Effector memory CD8-positive, alpha-beta T cell (primary cell): ENCODE measurements around the gene SRPK2.
"Not testable (repeated sequence)": the region's sequence is repeated elsewhere in the genome, so short reads cannot be mapped to it uniquely, and the experiment has no call there.

Experiments
- ATAC-seq: fragments of 150-1000 bp; cut with Tn5 transposase; replicated peaks from 2 replicates; pipeline ENCODE4 v1.10.0; 2021; ENCODE audit warnings: mild to moderate bottlenecking, moderate library complexity
- DNase-seq, 3 experiments: peaks; one replicate each; pipeline ENCODE4 v3.0.0; 2021
- H3K27ac Mint-ChIP-seq, 2 donors: one replicate each; pipeline ENCODE4 v1.8.0; 2022; ENCODE audit warnings: mild to moderate bottlenecking in 2 of 2, mixed read lengths in 2 of 2, moderate library complexity in 2 of 2
- H3K27me3 Mint-ChIP-seq, 2 donors: one replicate each; pipeline ENCODE4 v1.8.0; 2022; ENCODE audit warnings: mixed read lengths in 2 of 2
- H3K36me3 Mint-ChIP-seq: one replicate; pipeline ENCODE4 v1.8.0; 2022; ENCODE audit warnings: mild to moderate bottlenecking, moderate library complexity, mixed read lengths; ENCODE audit not compliant: insufficient read depth
- H3K4me1 Mint-ChIP-seq, 2 donors: one replicate each; pipeline ENCODE4 v1.8.0; 2022; ENCODE audit warnings: low read depth in 2 of 2, mixed read lengths in 2 of 2
- H3K4me3 Mint-ChIP-seq, 2 donors: one replicate each; pipeline ENCODE4 v1.8.0; 2022; ENCODE audit warnings: mild to moderate bottlenecking in 2 of 2, mixed read lengths in 2 of 2, moderate library complexity in 2 of 2
- H3K9me3 Mint-ChIP-seq, 2 donors: one replicate each; pipeline ENCODE4 v1.8.0; 2022; ENCODE audit warnings: mixed read lengths in 2 of 2

Gene SRPK2

DNA sequence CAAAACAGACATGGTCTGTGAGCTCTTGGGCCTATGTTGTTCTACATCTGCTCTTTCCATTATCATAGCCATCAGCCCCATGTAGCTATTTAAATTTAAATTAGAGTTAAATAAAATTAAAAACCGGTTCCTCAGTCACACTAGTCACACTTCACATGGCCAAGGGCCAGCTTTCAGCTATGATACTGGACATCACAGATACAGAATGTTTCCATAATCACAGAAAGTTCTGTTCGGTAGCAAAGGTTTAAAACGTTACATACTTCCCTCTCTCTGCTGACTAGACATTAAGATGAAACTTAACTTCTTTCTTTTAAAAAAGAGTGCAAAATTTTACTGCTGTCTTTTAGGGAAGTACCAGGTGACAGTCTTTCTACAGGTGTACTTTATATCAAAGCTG, 43.0 kb downstream of the SRPK2 start:
- ATAC-seq, result no peak
- Mint-ChIP-seq H3K4me1 (peaks cover 29 to 50% of the 10 kb centered on the region in 2 donors), H3K4me3 (peak overlapping the region in 1 of 2 donors; percentile 67), H3K36me3 (peaks cover 8% of the 10 kb centered on the region), H3K9me3 (no peaks in the 10 kb centered on the region), H3K27me3 (no peaks in the 10 kb centered on the region), H3K27ac (peak overlapping the region; percentile 82 to 84)
- DNase-seq, result no peak

- ATAC-seq (no peak), DNase-seq (no peak)
- H3K4me1 Mint-ChIP-seq, result peaks cover 28 to 52% of the 10 kb centered on the region in 2 donors
- peak overlapping the region; percentile 66 for H3K27ac Mint-ChIP-seq
- H3K9me3 Mint-ChIP-seq, result no peaks in the 10 kb centered on the region
- H3K4me3 Mint-ChIP-seq, result peak overlapping the region in 1 of 2 donors; percentile 4
- no peaks in the 10 kb centered on the region for H3K27me3 Mint-ChIP-seq
- H3K36me3 Mint-ChIP-seq, result peaks cover 8% of the 10 kb centered on the region
These were observed 43.7 kb downstream of the SRPK2 start for GRCh38 chr7:105345003-105345402.

DNA sequence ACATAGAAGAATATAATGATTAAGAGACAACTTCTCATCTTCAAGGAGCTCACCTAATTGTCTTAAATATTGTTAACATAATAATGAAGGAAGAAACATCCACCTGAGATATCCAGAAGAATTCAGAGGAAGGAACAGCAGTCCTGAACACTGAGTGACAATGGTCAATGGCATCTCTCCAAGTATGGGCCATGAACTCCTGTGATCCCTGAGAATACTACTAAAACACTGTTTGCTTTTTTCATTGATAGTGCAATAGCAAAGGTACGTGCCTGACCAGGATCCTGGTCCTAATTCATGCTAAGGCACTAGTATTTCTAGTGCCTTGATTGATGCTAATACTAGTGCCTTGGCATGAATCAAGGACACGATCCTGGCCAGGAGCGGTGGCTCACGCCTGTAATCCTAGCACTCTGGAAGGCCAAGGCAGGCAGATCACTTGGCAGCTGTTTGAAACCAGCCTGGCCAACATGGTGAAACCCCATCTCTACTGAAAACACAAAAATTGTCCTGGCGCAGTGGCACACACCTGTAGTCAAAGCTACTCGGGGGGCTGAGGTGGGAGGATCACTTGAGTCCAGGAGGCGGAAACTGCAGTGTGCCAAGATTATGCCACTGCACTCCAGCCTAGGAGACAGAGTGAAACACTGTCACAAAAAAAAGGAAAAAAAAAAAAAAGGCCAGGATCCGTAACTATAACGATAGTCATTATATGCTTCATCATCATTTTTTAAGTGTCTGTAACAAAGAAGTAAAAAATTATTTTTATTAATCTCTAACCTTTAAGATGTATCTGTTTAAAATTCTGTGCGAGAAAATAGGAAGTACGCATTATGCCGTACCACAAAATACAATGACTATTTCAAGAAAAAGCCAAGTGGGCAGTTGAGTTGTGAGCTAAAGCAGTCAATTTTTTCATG, 49.1 kb downstream of the SRPK2 start:
- Mint-ChIP-seq H3K27me3 (no peaks in the 10 kb centered on the region), H3K4me3 (no peak overlapping the region), H3K4me1 (peaks cover 18 to 38% of the 10 kb centered on the region in 2 donors), H3K9me3 (no peaks in the 10 kb centered on the region), H3K27ac (peak overlapping the region; percentile 49 to 85), H3K36me3 (no peaks in the 10 kb centered on the region)
- ATAC-seq (no peak), DNase-seq (no peak)

DNA sequence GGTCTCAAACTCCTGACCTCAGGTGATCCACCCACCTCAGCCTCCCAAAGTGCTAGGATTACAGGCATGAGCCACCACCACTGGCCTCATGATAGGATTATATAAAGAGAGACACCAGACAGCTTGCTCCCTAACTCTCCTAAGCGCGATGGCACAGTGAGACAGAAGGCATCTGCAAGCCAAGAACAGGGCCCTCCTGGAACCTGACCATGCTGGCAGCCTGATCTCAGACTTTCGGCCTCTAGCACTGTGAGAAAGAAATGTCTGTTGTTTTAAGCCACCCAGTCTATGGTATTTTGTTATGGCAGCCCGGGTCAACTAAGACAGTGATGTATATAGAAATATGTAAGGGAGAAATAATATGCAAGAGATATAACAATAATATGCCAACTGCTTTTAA, 51.2 kb downstream of the SRPK2 start:
- Mint-ChIP-seq H3K9me3 (no peaks in the 10 kb centered on the region), H3K36me3 (no peaks in the 10 kb centered on the region), H3K27me3 (no peaks in the 10 kb centered on the region), H3K4me3 (no peak overlapping the region), H3K27ac (peak overlapping the region in 1 of 2 donors; percentile 38), H3K4me1 (peaks cover 12 to 26% of the 10 kb centered on the region in 2 donors)
- ATAC-seq (no peak), DNase-seq (no peak)

DNA sequence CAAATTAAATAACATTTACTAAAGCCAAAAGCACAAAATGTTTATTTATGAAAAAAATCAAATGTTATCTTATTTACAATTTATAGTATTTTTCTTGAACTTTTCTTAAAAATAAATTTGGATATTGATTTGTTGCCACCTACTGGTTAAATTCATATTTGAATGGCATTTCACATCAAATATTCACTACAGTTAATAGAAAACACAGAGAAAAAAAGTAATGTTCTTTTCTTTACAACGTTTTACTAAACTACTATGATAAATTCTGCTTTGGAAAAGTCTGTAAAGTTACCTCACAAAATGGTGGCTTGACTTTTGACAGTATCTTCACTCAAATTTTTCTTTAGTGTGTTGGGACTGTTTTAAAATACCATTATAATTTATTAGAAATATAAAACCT, 52.7 kb downstream of the SRPK2 start:
- Mint-ChIP-seq H3K4me1 (peaks cover 22 to 34% of the 10 kb centered on the region in 2 donors), H3K27me3 (no peaks in the 10 kb centered on the region), H3K4me3 (no peak overlapping the region), H3K27ac (no peak overlapping the region), H3K9me3 (no peaks in the 10 kb centered on the region), H3K36me3 (no peaks in the 10 kb centered on the region)
- DNase-seq (no peak), ATAC-seq (no peak)

- not testable (repeated sequence) for H3K9me3 Mint-ChIP-seq, H3K4me3 Mint-ChIP-seq, DNase-seq, ATAC-seq, H3K36me3 Mint-ChIP-seq, H3K27me3 Mint-ChIP-seq
- Mint-ChIP-seq H3K27ac (peak overlapping the region; percentile 25 to 86), H3K4me1 (peaks cover 19 to 24% of the 10 kb centered on the region in 2 donors)
These were observed 56.1 kb downstream of the SRPK2 start for GRCh38 chr7:105332661-105333060.

- Mint-ChIP-seq H3K9me3 (no peaks in the 10 kb centered on the region), H3K4me1 (peaks cover 23 to 38% of the 10 kb centered on the region in 2 donors), H3K27ac (no peak overlapping the region), H3K4me3 (no peak overlapping the region), H3K27me3 (no peaks in the 10 kb centered on the region), H3K36me3 (peaks cover 7% of the 10 kb centered on the region)
- no peak for DNase-seq
- no peak for ATAC-seq
These were observed 58.2 kb downstream of the SRPK2 start for GRCh38 chr7:105330526-105330925.

GRCh38 chr7:105327201-105327600, 61.5 kb downstream of the SRPK2 start:
- ATAC-seq, result no peak
- Mint-ChIP-seq H3K4me1 (peaks cover 23 to 41% of the 10 kb centered on the region in 2 donors), H3K9me3 (no peaks in the 10 kb centered on the region), H3K36me3 (peaks cover 8% of the 10 kb centered on the region), H3K27ac (no peak overlapping the region), H3K4me3 (no peak overlapping the region), H3K27me3 (no peaks in the 10 kb centered on the region)
- DNase-seq, result no peak

DNA sequence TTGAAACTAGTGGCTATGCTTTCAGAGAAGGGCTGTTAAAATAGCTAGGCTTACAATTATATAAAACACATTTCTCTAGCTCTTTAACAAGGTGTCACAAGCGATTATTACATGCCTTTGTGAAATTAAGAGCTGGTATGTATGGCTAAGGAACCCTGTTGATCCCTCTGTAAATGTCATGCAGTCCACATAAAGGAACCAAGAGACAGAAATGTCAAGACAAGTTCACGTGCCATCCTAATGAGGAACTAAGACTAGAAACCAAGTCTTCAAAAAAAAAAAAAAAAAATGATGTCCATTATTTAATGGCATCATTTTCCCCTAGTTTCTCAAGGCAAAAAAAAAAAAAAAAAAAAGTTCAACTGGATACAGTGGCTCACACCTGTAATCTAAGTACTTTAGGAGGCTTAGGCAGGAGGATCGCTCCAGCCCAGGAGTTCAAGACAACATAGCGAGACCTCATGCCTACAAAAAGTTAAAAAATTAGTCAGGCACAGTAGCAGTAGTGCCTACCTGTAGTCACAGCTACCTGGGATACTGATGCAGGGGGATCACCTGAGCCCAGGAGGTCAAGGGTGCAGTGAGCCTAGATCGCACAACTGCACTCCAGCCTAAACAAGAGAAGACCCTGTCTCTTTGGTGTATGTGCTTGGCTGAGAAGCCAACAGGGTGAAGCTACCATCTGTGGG, 63.4 kb downstream of the SRPK2 start:
- H3K4me1 Mint-ChIP-seq, result peaks cover 21 to 46% of the 10 kb centered on the region in 2 donors
- no peak overlapping the region for H3K4me3 Mint-ChIP-seq
- no peak for ATAC-seq
- H3K9me3 Mint-ChIP-seq, result no peaks in the 10 kb centered on the region
- H3K27ac Mint-ChIP-seq, result no peak overlapping the region
- DNase-seq, result no peak
- peaks cover 6% of the 10 kb centered on the region for H3K36me3 Mint-ChIP-seq
- H3K27me3 Mint-ChIP-seq, result no peaks in the 10 kb centered on the region

GRCh38 chr7:105324606-105325005, 64.1 kb downstream of the SRPK2 start:
- peak overlapping the region in 1 of 2 donors; percentile 44 for H3K27ac Mint-ChIP-seq
- ATAC-seq, H3K36me3 Mint-ChIP-seq, H3K9me3 Mint-ChIP-seq, H3K27me3 Mint-ChIP-seq, DNase-seq, H3K4me3 Mint-ChIP-seq: not testable (repeated sequence)
- peaks cover 23 to 53% of the 10 kb centered on the region in 2 donors for H3K4me1 Mint-ChIP-seq

DNA sequence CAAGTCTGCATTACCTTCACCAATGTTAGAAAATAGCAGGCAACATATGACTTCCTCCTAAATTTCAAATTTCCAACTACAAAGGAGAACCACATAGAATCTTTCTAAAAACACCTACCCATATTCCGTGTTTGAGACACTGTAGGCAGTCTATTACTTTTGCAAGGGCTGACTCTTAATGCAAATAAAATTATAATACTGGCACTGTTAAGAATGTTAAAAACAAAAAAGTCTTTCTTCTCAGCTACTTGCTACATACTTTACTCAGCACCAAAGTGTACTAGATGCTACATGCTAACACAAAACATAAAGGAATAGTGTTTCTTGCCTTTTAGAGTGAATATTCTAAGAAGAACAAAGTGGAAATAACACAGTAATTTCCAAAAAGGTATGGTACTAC, 65.4 kb downstream of the SRPK2 start:
- Mint-ChIP-seq H3K4me1 (peaks cover 20 to 56% of the 10 kb centered on the region in 2 donors), H3K36me3 (peaks cover 9% of the 10 kb centered on the region), H3K9me3 (no peaks in the 10 kb centered on the region), H3K27ac (no peak overlapping the region), H3K27me3 (no peaks in the 10 kb centered on the region), H3K4me3 (no peak overlapping the region)
- DNase-seq (no peak), ATAC-seq (no peak)

GRCh38 chr7:105322655-105323277, 66.0 kb downstream of the SRPK2 start:
- no peak overlapping the region for H3K4me3 Mint-ChIP-seq
- H3K4me1 Mint-ChIP-seq, result peaks cover 20 to 57% of the 10 kb centered on the region in 2 donors
- no peak overlapping the region for H3K27ac Mint-ChIP-seq
- H3K27me3 Mint-ChIP-seq, result no peaks in the 10 kb centered on the region
- no peaks in the 10 kb centered on the region for H3K9me3 Mint-ChIP-seq
- ATAC-seq, result no peak
- DNase-seq, result no peak
- peaks cover 6% of the 10 kb centered on the region for H3K36me3 Mint-ChIP-seq

GRCh38 chr7:105321754-105322455, 66.8 kb downstream of the SRPK2 start:
- H3K27ac Mint-ChIP-seq, result peak overlapping the region in 1 of 2 donors; percentile 55
- DNase-seq, result no peak
- no peak for ATAC-seq
- H3K36me3 Mint-ChIP-seq, result peaks cover 6% of the 10 kb centered on the region
- H3K9me3 Mint-ChIP-seq, result no peaks in the 10 kb centered on the region
- H3K27me3 Mint-ChIP-seq, result no peaks in the 10 kb centered on the region
- H3K4me1 Mint-ChIP-seq, result peaks cover 19 to 58% of the 10 kb centered on the region in 2 donors
- H3K4me3 Mint-ChIP-seq, result no peak overlapping the region
